ENCODE measurements around the gene C19orf47.
"Not testable (repeated sequence)": the region's sequence is repeated elsewhere in the genome, so short reads cannot be mapped to it uniquely, and the experiment has no call there.

The C19orf47 gene

GRCh38 chr19:40335855-40336600 lies 12.2 kb downstream of the C19orf47 start:
- TF ChIP-seq Cebpa-rat (IDR thresholded peaks at IDR 0.05), result no peak
- H3K4me2 ChIP-seq, result no peak overlapping the region
- H3K9ac ChIP-seq, result no peak overlapping the region
- no peaks in the 10 kb centered on the region for H3K27me3 ChIP-seq
- H3K4me3 ChIP-seq, result no peak overlapping the region
- H3K27ac ChIP-seq, result no peak overlapping the region
- H4K20me1 ChIP-seq, result peaks cover 13% of the 10 kb centered on the region; the same call in 1 of the 2 replicates
- H3K9me3 ChIP-seq, result peaks cover 6% of the 10 kb centered on the region
- H3K4me1 ChIP-seq, result peaks cover 9% of the 10 kb centered on the region
- peaks cover 91% of the 10 kb centered on the region for H3K36me3 ChIP-seq

GRCh38 chr19:40335101-40335500 lies 13.1 kb downstream of the C19orf47 start:
- Histone ChIP-seq H3K4me3 (no peak overlapping the region), H3K9me3 (peaks cover 6% of the 10 kb centered on the region), H3K27ac (no peak overlapping the region), H4K20me1 (peaks cover 13% of the 10 kb centered on the region; the same call in 1 of the 2 replicates), H3K36me3 (peaks cover 94% of the 10 kb centered on the region), H3K9ac (no peak overlapping the region), H3K27me3 (no peaks in the 10 kb centered on the region), H3K4me1 (peaks cover 9% of the 10 kb centered on the region), H3K4me2 (no peak overlapping the region)
- TF ChIP-seq Cebpa-rat (IDR thresholded peaks at IDR 0.05), result no peak

GRCh38 chr19:40333083-40333482 lies 15.1 kb downstream of the C19orf47 start:
- not testable (repeated sequence) for H3K9ac ChIP-seq, H3K4me2 ChIP-seq, H3K9me3 ChIP-seq, H3K27ac ChIP-seq, H3K4me1 ChIP-seq, H3K4me3 ChIP-seq, H3K27me3 ChIP-seq
- Histone ChIP-seq H4K20me1 (peaks cover 13% of the 10 kb centered on the region; the same call in 1 of the 2 replicates), H3K36me3 (peaks cover 97% of the 10 kb centered on the region)

- Histone ChIP-seq H4K20me1 (peaks cover 13% of the 10 kb centered on the region; the same call in 1 of the 2 replicates), H3K4me3 (no peak overlapping the region), H3K4me2 (no peak overlapping the region), H3K36me3 (peaks cover 97% of the 10 kb centered on the region), H3K4me1 (peaks cover 7% of the 10 kb centered on the region), H3K9me3 (peaks cover 6% of the 10 kb centered on the region), H3K9ac (no peak overlapping the region), H3K27ac (no peak overlapping the region), H3K27me3 (no peaks in the 10 kb centered on the region)
- no peak for TF ChIP-seq Cebpa-rat (IDR thresholded peaks at IDR 0.05)
Observed at GRCh38 chr19:40332669-40333068, 15.5 kb downstream of the C19orf47 start.

- H3K36me3 ChIP-seq, result peaks cover 97% of the 10 kb centered on the region
- peaks cover 4% of the 10 kb centered on the region; the same call in 1 of the 2 replicates for H3K4me1 ChIP-seq
- no peaks in the 10 kb centered on the region for H3K27me3 ChIP-seq
- H3K4me2 ChIP-seq, result no peak overlapping the region
- TF ChIP-seq Cebpa-rat (IDR thresholded peaks at IDR 0.05), result no peak
- H3K27ac ChIP-seq, result no peak overlapping the region
- no peak overlapping the region for H3K4me3 ChIP-seq
- H4K20me1 ChIP-seq, result peaks cover 2% of the 10 kb centered on the region
- peaks cover 5% of the 10 kb centered on the region for H3K9me3 ChIP-seq
- no peak overlapping the region for H3K9ac ChIP-seq
Observed at GRCh38 chr19:40331052-40331451, 17.1 kb downstream of the C19orf47 start.

GRCh38 chr19:40326201-40326600 lies 22.0 kb downstream of the C19orf47 start:
- Histone ChIP-seq H3K4me1 (no peaks in the 10 kb centered on the region), H3K4me2 (no peak overlapping the region), H3K27ac (no peak overlapping the region), H3K36me3 (peaks cover 100% of the 10 kb centered on the region), H4K20me1 (no peaks in the 10 kb centered on the region; the same call in 1 of the 2 replicates), H3K4me3 (no peak overlapping the region), H3K9ac (no peak overlapping the region), H3K9me3 (no peaks in the 10 kb centered on the region), H3K27me3 (no peaks in the 10 kb centered on the region)
- TF ChIP-seq Cebpa-rat (IDR thresholded peaks at IDR 0.05), result no peak

GRCh38 chr19:40323705-40324104 lies 24.5 kb downstream of the C19orf47 start:
- no peak for TF ChIP-seq Cebpa-rat (IDR thresholded peaks at IDR 0.05)
- H3K4me1 ChIP-seq, result no peaks in the 10 kb centered on the region

GRCh38 chr19:40322951-40323615 lies 25.1 kb downstream of the C19orf47 start:
- H3K36me3 ChIP-seq, result peaks cover 99% of the 10 kb centered on the region

More at GRCh38 chr19:40323705-40324104, 24.5 kb downstream of the C19orf47 start:
- Histone ChIP-seq H3K4me2 (no peak overlapping the region), H3K9ac (no peak overlapping the region), H3K27ac (no peak overlapping the region), H3K27me3 (no peaks in the 10 kb centered on the region), H3K9me3 (no peaks in the 10 kb centered on the region), H4K20me1 (no peaks in the 10 kb centered on the region; the same call in 1 of the 2 replicates), H3K36me3 (peaks cover 99% of the 10 kb centered on the region), H3K4me3 (no peak overlapping the region)

GRCh38 chr19:40322271-40322610 lies 26.0 kb downstream of the C19orf47 start:
- Histone ChIP-seq H3K36me3 (peaks cover 99% of the 10 kb centered on the region), H3K4me1 (no peaks in the 10 kb centered on the region), H3K27ac (no peak overlapping the region), H3K9ac (no peak overlapping the region), H4K20me1 (no peaks in the 10 kb centered on the region; the same call in 1 of the 2 replicates), H3K4me3 (no peak overlapping the region), H3K4me2 (no peak overlapping the region), H3K27me3 (no peaks in the 10 kb centered on the region), H3K9me3 (no peaks in the 10 kb centered on the region)
- no peak for TF ChIP-seq Cebpa-rat (IDR thresholded peaks at IDR 0.05)

More at GRCh38 chr19:40322951-40323615, 25.1 kb downstream of the C19orf47 start:
- no peaks in the 10 kb centered on the region for H3K4me1 ChIP-seq
- no peaks in the 10 kb centered on the region for H3K27me3 ChIP-seq
- no peak overlapping the region for H3K9ac ChIP-seq
- no peaks in the 10 kb centered on the region; the same call in 1 of the 2 replicates for H4K20me1 ChIP-seq
- H3K9me3 ChIP-seq, result no peaks in the 10 kb centered on the region
- H3K4me2 ChIP-seq, result no peak overlapping the region
- TF ChIP-seq Cebpa-rat (IDR thresholded peaks at IDR 0.05), result no peak
- H3K27ac ChIP-seq, result no peak overlapping the region
- no peak overlapping the region for H3K4me3 ChIP-seq

Data from BLaER1 (cell line).